ENCODE data around the gene IFT20. TPM values are rescaled to one million over a fixed set of nuclear protein-coding genes. Genes with fewer than 3 reads are reported as not detected.
A peak's percentile ranks its signal among the peaks of the same experiment; 100 is the strongest.

Gene IFT20
- total RNA-seq, 2 donors from 2014 or later, result 37.9 to 42.2 TPM

- Histone ChIP-seq H3K4me3 (no peak overlapping the region), H3K27ac (peak overlapping the region in 3 of 4 donors; percentile 69 to 95 (median 71)), H3K4me1 (peaks cover 59% of the 10 kb centered on the region), H3K27me3 (no peaks in the 10 kb centered on the region), H3K36me3 (replicated peaks in 1 of 2; ENCODE audit: insufficient read depth in 1 of 2, low read depth in 2 of 2) (peaks cover 4 to 9% of the 10 kb centered on the region in 2 donors), H3K9me3 (no peaks in the 10 kb centered on the region)
- ATAC-seq, result no peak
- intact Hi-C loops (cut with DNase I), result no loop called here
- 78 to 81% methylated on average over 9 of the region's 9 CpGs for WGBS, 2 donors
- DNase-seq, result no peak
- TF ChIP-seq, protein P1, sequence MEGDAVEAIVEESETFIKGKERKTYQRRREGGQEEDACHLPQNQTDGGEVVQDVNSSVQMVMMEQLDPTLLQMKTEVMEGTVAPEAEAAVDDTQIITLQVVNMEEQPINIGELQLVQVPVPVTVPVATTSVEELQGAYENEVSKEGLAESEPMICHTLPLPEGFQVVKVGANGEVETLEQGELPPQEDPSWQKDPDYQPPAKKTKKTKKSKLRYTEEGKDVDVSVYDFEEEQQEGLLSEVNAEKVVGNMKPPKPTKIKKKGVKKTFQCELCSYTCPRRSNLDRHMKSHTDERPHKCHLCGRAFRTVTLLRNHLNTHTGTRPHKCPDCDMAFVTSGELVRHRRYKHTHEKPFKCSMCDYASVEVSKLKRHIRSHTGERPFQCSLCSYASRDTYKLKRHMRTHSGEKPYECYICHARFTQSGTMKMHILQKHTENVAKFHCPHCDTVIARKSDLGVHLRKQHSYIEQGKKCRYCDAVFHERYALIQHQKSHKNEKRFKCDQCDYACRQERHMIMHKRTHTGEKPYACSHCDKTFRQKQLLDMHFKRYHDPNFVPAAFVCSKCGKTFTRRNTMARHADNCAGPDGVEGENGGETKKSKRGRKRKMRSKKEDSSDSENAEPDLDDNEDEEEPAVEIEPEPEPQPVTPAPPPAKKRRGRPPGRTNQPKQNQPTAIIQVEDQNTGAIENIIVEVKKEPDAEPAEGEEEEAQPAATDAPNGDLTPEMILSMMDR (IDR thresholded peaks at IDR 0.05), result no peak
Measured at GRCh38 chr17:28327031-28327607, 8.2 kb downstream of the IFT20 start.

DNA sequence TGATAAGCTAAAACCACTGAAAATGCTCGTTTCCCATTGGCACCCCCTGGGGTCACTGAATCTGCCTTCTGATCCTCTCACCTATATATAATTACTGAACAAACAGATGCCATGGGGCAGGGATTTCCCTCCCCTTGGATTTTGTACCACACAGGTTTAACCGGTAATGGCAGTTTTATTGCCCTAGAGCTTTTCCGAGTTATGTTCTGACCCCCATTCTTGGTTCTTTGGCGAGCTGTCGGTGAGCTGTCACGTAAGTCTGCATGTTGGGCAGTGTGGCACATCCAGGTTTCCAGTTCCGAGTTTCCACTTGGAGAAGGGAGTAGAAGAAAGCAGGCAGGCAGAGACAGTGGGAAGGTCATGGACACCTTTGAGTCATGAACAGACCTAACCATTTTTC, 9.2 kb downstream of the IFT20 start:
- no peak overlapping the region for H3K4me3 ChIP-seq
- DNase-seq, result peak in 3 of 4 donors; percentile 52 to 61 (median 58)
- peaks cover 57% of the 10 kb centered on the region for H3K4me1 ChIP-seq
- peak overlapping the region in 3 of 4 donors; percentile 69 to 95 (median 71) for H3K27ac ChIP-seq
- ATAC-seq, result peak; percentile 17
- peaks cover 4 to 9% of the 10 kb centered on the region in 2 donors for H3K36me3 ChIP-seq (replicated peaks in 1 of 2; ENCODE audit: insufficient read depth in 1 of 2, low read depth in 2 of 2)
- intact Hi-C loops (cut with DNase I), result no loop called here
- H3K9me3 ChIP-seq, result no peaks in the 10 kb centered on the region
- H3K27me3 ChIP-seq, result no peaks in the 10 kb centered on the region
- TF ChIP-seq, protein P1 (IDR thresholded peaks at IDR 0.05), result no peak
- no peak for TF ChIP-seq POLR2A (IDR thresholded peaks at IDR 0.05)
- 24 to 38% methylated on average over 7 of the region's 7 CpGs for WGBS, 2 donors

- peak overlapping the region; percentile 55 to 95 (median 70) for H3K27ac ChIP-seq
- DNase-seq (no peak), ATAC-seq (no peak)
- no peaks in the 10 kb centered on the region for H3K27me3 ChIP-seq
- no peak overlapping the region for H3K4me3 ChIP-seq
- no peaks in the 10 kb centered on the region for H3K9me3 ChIP-seq
- intact Hi-C loops (cut with DNase I), result no loop called here
- no peak for TF ChIP-seq POLR2A (IDR thresholded peaks at IDR 0.05)
- TF ChIP-seq, protein P1 (IDR thresholded peaks at IDR 0.05), result no peak
- peaks cover 64% of the 10 kb centered on the region for H3K4me1 ChIP-seq
- WGBS, 2 donors, result 21 to 30% methylated on average over 5 of the region's 5 CpGs
- peaks cover 4 to 9% of the 10 kb centered on the region in 2 donors for H3K36me3 ChIP-seq (replicated peaks in 1 of 2; ENCODE audit: insufficient read depth in 1 of 2, low read depth in 2 of 2)
Measured at GRCh38 chr17:28325211-28325610, 10.1 kb downstream of the IFT20 start.

DNA sequence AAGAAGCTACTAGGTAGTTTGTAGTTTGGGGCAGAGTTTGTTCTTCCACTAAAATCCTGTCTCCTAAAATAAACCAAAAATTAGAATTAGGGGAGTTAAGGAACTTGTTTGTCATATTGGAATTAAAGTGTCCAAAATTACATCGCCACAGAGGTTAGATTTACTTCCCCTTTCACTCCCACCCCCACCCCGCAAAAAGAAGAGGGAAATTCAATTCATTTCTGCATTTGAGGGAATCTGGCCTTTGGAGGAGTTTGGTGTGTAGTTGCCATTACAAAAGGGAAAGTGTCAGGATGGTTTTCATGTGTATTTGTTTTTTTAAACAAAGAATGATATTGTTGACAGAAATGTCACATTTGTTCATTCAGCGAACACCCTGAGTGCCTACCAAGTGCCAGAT, 10.5 kb downstream of the IFT20 start:
- no peak for ATAC-seq
- WGBS, 2 donors, result 20 to 39% methylated on average over 3 of the region's 3 CpGs

More for the DNA sequence above, 10.5 kb downstream of the IFT20 start:
- peak overlapping the region; percentile 55 to 95 (median 70) for H3K27ac ChIP-seq
- H3K27me3 ChIP-seq, result no peaks in the 10 kb centered on the region
- no peak for TF ChIP-seq POLR2A (IDR thresholded peaks at IDR 0.05)
- TF ChIP-seq, protein P1 (IDR thresholded peaks at IDR 0.05), result no peak
- peaks cover 68% of the 10 kb centered on the region for H3K4me1 ChIP-seq
- peaks cover 4 to 9% of the 10 kb centered on the region in 2 donors for H3K36me3 ChIP-seq (replicated peaks in 1 of 2; ENCODE audit: insufficient read depth in 1 of 2, low read depth in 2 of 2)
- H3K9me3 ChIP-seq, result no peaks in the 10 kb centered on the region
- intact Hi-C loops (cut with DNase I), result no loop called here
- H3K4me3 ChIP-seq, result no peak overlapping the region
- no peak for DNase-seq

Measured in body of pancreas (tissue), 4 donors.